GM18526 (cell line): ENCODE measurements around the gene MFAP4.

Source experiments
- POLR2A ChIP-seq: IDR thresholded peaks from 3 replicates; pipeline ENCODE4 v1.6.1; 2011; ENCODE audit not compliant: insufficient read length; ENCODE audit errors: extremely low read depth

MFAP4 gene

GRCh38 chr17:19357351-19357750 is 29.6 kb downstream of the MFAP4 start:
- no peak for TF ChIP-seq POLR2A

- TF ChIP-seq POLR2A = no peak
Measured at GRCh38 chr17:19354748-19355147, 32.2 kb downstream of the MFAP4 start.

- no peak for TF ChIP-seq POLR2A
Measured at GRCh38 chr17:19348806-19349205, 38.2 kb downstream of the MFAP4 start.

- no peak for TF ChIP-seq POLR2A
Measured at GRCh38 chr17:19348081-19348650, 38.8 kb downstream of the MFAP4 start.

GRCh38 chr17:19347323-19348080 is 39.5 kb downstream of the MFAP4 start:
- no peak for TF ChIP-seq POLR2A

GRCh38 chr17:19346351-19347255 is 40.4 kb downstream of the MFAP4 start:
- no peak for TF ChIP-seq POLR2A

- TF ChIP-seq POLR2A = no peak
Measured at GRCh38 chr17:19345486-19346350, 41.3 kb downstream of the MFAP4 start.

GRCh38 chr17:19345067-19345460 is 41.9 kb downstream of the MFAP4 start:
- no peak for TF ChIP-seq POLR2A

GRCh38 chr17:19344311-19345066 is 42.5 kb downstream of the MFAP4 start:
- TF ChIP-seq POLR2A = no peak

- no peak for TF ChIP-seq POLR2A
Measured at GRCh38 chr17:19343671-19344151, 43.3 kb downstream of the MFAP4 start.

GRCh38 chr17:19343256-19343630 is 43.7 kb downstream of the MFAP4 start:
- no peak for TF ChIP-seq POLR2A

- TF ChIP-seq POLR2A = no peak
Measured at GRCh38 chr17:19342611-19343255, 44.3 kb downstream of the MFAP4 start.
